Trophoblast cell (in vitro differentiated cells and primary cell): ENCODE results near the gene BRD3.

Experiments used
- DNase-seq, 2 donors: peaks; one replicate each; pipeline ENCODE4 v3.0.0-alpha.2; 2016
- H2AFZ ChIP-seq: 2 replicates; pipeline ENCODE4 v1.6.1; 2013; ENCODE audit warnings: low read length, moderate library complexity, mild to moderate bottlenecking; ENCODE audit not compliant: insufficient read depth, poor library complexity
- H2AK5ac ChIP-seq: 2 replicates; pipeline ENCODE4 v1.6.1; 2013; ENCODE audit warnings: mild to moderate bottlenecking, low read length
- H2BK120ac ChIP-seq: 2 replicates; pipeline ENCODE4 v1.6.1; 2013; ENCODE audit warnings: low read length, mild to moderate bottlenecking, moderate library complexity; ENCODE audit not compliant: insufficient read depth, poor library complexity
- H2BK12ac ChIP-seq: 2 replicates; pipeline ENCODE4 v1.6.1; 2013; ENCODE audit warnings: mild to moderate bottlenecking, low read length, moderate library complexity
- H2BK5ac ChIP-seq: 2 replicates; pipeline ENCODE4 v1.6.1; 2013; ENCODE audit warnings: low read length, low read depth, moderate library complexity, mild to moderate bottlenecking; ENCODE audit not compliant: poor library complexity
- H3K14ac ChIP-seq: 2 replicates; pipeline ENCODE4 v1.6.1; 2013; ENCODE audit warnings: mild to moderate bottlenecking, low read length
- H3K18ac ChIP-seq: 2 replicates; pipeline ENCODE4 v1.6.1; 2013; ENCODE audit warnings: mild to moderate bottlenecking, low read length
- H3K23ac ChIP-seq: 2 replicates; pipeline ENCODE4 v1.6.1; 2013; ENCODE audit warnings: low read length
- H3K27ac ChIP-seq: 2 replicates; pipeline ENCODE4 v1.5.1; 2013; ENCODE audit warnings: low read depth, mild to moderate bottlenecking, inconsistent platforms, low read length, moderate library complexity
- H3K27me3 ChIP-seq: 2 replicates; pipeline ENCODE4 v1.6.1; 2013; ENCODE audit warnings: inconsistent platforms, mild to moderate bottlenecking, low read length, moderate library complexity; ENCODE audit not compliant: insufficient read depth
- H3K36me3 ChIP-seq, 2 experiments: 1 replicate in 1 of 2; 2 replicates in 1 of 2; pipeline ENCODE4 v1.6.1; 2013; ENCODE audit warnings: low read length in 2 of 2, mild to moderate bottlenecking in 2 of 2, moderate library complexity in 1 of 2; ENCODE audit not compliant: insufficient read depth in 2 of 2, control insufficient read depth in 1 of 2
- H3K4ac ChIP-seq: 2 replicates; pipeline ENCODE4 v1.6.1; 2013; ENCODE audit warnings: low read depth, mild to moderate bottlenecking, low read length, moderate library complexity
- H3K4me1 ChIP-seq, 2 experiments: 1 replicate in 1 of 2; 2 replicates in 1 of 2; pipeline ENCODE4 v1.6.1; 2013; ENCODE audit warnings: low read length in 2 of 2, mild to moderate bottlenecking in 2 of 2, moderate library complexity in 1 of 2; ENCODE audit not compliant: insufficient read depth in 2 of 2, control insufficient read depth in 1 of 2
- H3K4me2 ChIP-seq: 2 replicates; pipeline ENCODE4 v1.6.1; 2013; ENCODE audit warnings: inconsistent platforms, mild to moderate bottlenecking, low read length, moderate library complexity
- H3K4me3 ChIP-seq: 2 replicates; pipeline ENCODE4 v1.5.1; 2013; ENCODE audit warnings: mild to moderate bottlenecking, low read depth, low read length, inconsistent platforms
- H3K79me1 ChIP-seq: one replicate; pipeline ENCODE4 v1.6.1; 2013; ENCODE audit warnings: low read length
- H3K79me2 ChIP-seq: 2 replicates; pipeline ENCODE4 v1.6.1; 2013; ENCODE audit warnings: low read length, mild to moderate bottlenecking; ENCODE audit not compliant: control insufficient read depth, insufficient read depth, poor library complexity
- H3K9ac ChIP-seq: 2 replicates; pipeline ENCODE4 v1.6.1; 2013; ENCODE audit warnings: mild to moderate bottlenecking, low read length
- H3K9me3 ChIP-seq: 2 replicates; pipeline ENCODE4 v1.6.1; 2013; ENCODE audit warnings: low read depth, mild to moderate bottlenecking, control low read depth, inconsistent platforms, low read length; ENCODE audit not compliant: insufficient read depth
- H4K12ac ChIP-seq: 2 replicates; pipeline ENCODE4 v1.6.1; 2013; ENCODE audit warnings: low read depth, mild to moderate bottlenecking, low read length, moderate library complexity
- H4K8ac ChIP-seq: 2 replicates; pipeline ENCODE4 v1.6.1; 2013; ENCODE audit warnings: low read depth, mild to moderate bottlenecking, low read length, moderate library complexity
- H4K91ac ChIP-seq: one replicate; pipeline ENCODE4 v1.6.1; 2013; ENCODE audit warnings: low read depth, mild to moderate bottlenecking, low read length, moderate library complexity
- WGBS: extraction: QIAGEN DNeasy Blood & Tissue Kit; methylation state at CpG from one replicate; pipeline ENCODE4 v1.1.7; 2013; ENCODE audit warnings: missing lambda C conversion rate; ENCODE audit not compliant: insufficient read length, insufficient coverage; ENCODE audit errors: extremely low coverage; 5-methylcytosine and 5-hydroxymethylcytosine counted together

BRD3 gene

DNA sequence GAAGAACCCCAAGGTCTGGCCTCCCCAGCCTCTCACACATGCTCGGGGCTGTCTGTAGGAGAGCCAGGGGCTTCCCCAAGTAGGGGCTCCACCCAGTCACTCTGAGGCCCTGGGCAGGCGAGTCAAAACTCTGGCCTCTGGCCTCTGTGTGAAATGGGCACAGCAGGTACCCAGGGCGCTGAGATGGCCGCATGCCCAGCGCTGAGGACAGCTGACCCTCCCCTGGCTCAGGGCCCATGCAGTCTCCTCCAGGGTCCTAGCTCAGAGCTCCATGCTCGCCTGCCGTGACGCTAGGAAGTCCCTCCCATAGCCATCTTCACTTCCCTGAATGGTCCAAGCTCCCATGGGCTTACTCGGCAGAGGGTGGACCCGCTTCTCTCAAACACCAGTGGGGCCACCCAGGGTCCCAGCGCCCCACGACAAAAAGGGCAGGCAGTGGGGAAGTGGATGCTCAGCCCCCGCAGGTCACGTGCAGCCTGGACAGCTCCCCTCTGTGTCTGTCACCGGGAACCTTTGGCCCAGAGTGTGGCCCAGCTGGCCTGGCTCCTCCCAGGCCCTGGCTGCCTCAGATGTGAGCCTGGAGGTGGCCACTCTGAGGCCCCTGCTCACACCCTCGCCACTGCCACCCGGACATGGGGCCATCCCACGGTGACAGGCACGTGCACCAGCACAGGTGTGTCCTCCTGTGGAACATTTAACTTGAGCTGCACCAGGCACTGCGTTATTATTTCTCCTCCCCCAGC is 63.5 kb downstream of the BRD3 start:
- no peaks in the 10 kb centered on the region for H3K79me1 ChIP-seq
- no peak overlapping the region for H2BK5ac ChIP-seq
- no peak overlapping the region for H3K4ac ChIP-seq
- no peak overlapping the region for H3K9ac ChIP-seq
- no peaks in the 10 kb centered on the region for H3K79me2 ChIP-seq
- no CpG with 5 or more reads among the region's 20 CpGs for WGBS
- no peak overlapping the region for H2AFZ ChIP-seq
- no peak overlapping the region for H3K4me2 ChIP-seq
- H4K91ac ChIP-seq: no peak overlapping the region
- H3K23ac ChIP-seq: no peak overlapping the region
- H4K12ac ChIP-seq: no peak overlapping the region
- no peak overlapping the region for H3K14ac ChIP-seq
- H4K8ac ChIP-seq: no peak overlapping the region
- no peak overlapping the region for H3K18ac ChIP-seq
- no peaks in the 10 kb centered on the region for H3K27me3 ChIP-seq
- H3K27ac ChIP-seq: no peak overlapping the region
- H3K36me3 ChIP-seq: no peaks in the 10 kb centered on the region
- no peaks in the 10 kb centered on the region for H3K4me1 ChIP-seq
- H2BK12ac ChIP-seq: no peak overlapping the region
- no peak overlapping the region for H2BK120ac ChIP-seq
- H3K4me3 ChIP-seq: no peak overlapping the region
- H3K9me3 ChIP-seq: peaks cover 3% of the 10 kb centered on the region
- no peak for DNase-seq
- no peak overlapping the region for H2AK5ac ChIP-seq

- H2BK5ac ChIP-seq: no peak overlapping the region
- no peaks in the 10 kb centered on the region for H3K36me3 ChIP-seq
- H4K8ac ChIP-seq: no peak overlapping the region
- H3K4ac ChIP-seq: no peak overlapping the region
- no peaks in the 10 kb centered on the region for H3K4me1 ChIP-seq
- H2BK12ac ChIP-seq: no peak overlapping the region
- H3K79me1 ChIP-seq: no peaks in the 10 kb centered on the region
- no peak overlapping the region for H3K4me2 ChIP-seq
- no peak overlapping the region for H2AFZ ChIP-seq
- H3K27me3 ChIP-seq: no peaks in the 10 kb centered on the region
- no peaks in the 10 kb centered on the region for H3K79me2 ChIP-seq
- no peak overlapping the region for H2AK5ac ChIP-seq
- WGBS: 83% methylated on average over 2 of the region's 2 CpGs
- H4K12ac ChIP-seq: no peak overlapping the region
- no peak overlapping the region for H3K18ac ChIP-seq
- H3K14ac ChIP-seq: no peak overlapping the region
- DNase-seq: no peak
- H3K23ac ChIP-seq: no peak overlapping the region
- H3K9me3 ChIP-seq: peaks cover 3% of the 10 kb centered on the region
- H3K9ac ChIP-seq: no peak overlapping the region
- no peak overlapping the region for H3K27ac ChIP-seq
- no peak overlapping the region for H4K91ac ChIP-seq
- no peak overlapping the region for H3K4me3 ChIP-seq
- no peak overlapping the region for H2BK120ac ChIP-seq
These were observed 64.6 kb downstream of the BRD3 start for GRCh38 chr9:134003237-134003636.

GRCh38 chr9:134002796-134003195 is 65.0 kb downstream of the BRD3 start:
- Histone ChIP-seq H3K4me1 (no peaks in the 10 kb centered on the region), H3K18ac (no peak overlapping the region), H3K79me1 (no peaks in the 10 kb centered on the region), H3K14ac (no peak overlapping the region), H2BK120ac (no peak overlapping the region), H4K91ac (no peak overlapping the region), H2BK5ac (no peak overlapping the region), H3K9ac (no peak overlapping the region), H3K9me3 (peaks cover 3% of the 10 kb centered on the region), H2BK12ac (no peak overlapping the region), H3K27me3 (no peaks in the 10 kb centered on the region), H3K4me2 (no peak overlapping the region), H3K4me3 (no peak overlapping the region), H3K79me2 (no peaks in the 10 kb centered on the region), H3K36me3 (no peaks in the 10 kb centered on the region), H2AFZ (no peak overlapping the region), H4K8ac (no peak overlapping the region), H3K27ac (no peak overlapping the region), H3K4ac (no peak overlapping the region), H2AK5ac (no peak overlapping the region), H4K12ac (no peak overlapping the region), H3K23ac (no peak overlapping the region)
- no peak for DNase-seq
- no CpG with 5 or more reads among the region's 2 CpGs for WGBS

DNA sequence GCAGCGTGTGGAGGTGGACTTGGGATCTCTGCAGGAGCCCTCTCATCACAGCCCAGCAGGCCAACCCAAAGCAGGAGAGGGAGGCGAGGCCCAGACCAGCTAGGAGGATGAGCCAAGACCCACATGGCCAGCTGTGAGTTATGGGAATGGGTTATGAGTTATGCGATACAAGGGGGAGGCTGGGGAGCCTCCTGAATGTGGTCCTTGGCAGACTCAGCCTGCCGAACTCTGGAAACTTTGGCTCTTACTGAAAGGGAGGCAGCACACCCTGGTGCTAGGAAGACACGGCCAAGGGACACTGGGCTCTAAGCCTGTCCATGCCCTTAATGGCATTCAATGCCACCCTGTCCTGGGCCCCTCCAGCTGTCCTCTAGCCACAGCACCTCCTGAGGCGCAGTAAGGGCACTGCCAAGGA is 68.0 kb downstream of the BRD3 start:
- Histone ChIP-seq H3K4me3 (no peak overlapping the region), H3K9me3 (peaks cover 3% of the 10 kb centered on the region), H3K18ac (no peak overlapping the region), H2BK5ac (no peak overlapping the region), H4K91ac (no peak overlapping the region), H2AFZ (no peak overlapping the region), H3K4me1 (no peaks in the 10 kb centered on the region), H3K79me2 (no peaks in the 10 kb centered on the region), H3K4me2 (no peak overlapping the region), H2BK120ac (no peak overlapping the region), H3K27ac (no peak overlapping the region), H3K4ac (no peak overlapping the region), H3K9ac (no peak overlapping the region), H3K79me1 (no peaks in the 10 kb centered on the region), H3K23ac (no peak overlapping the region), H3K27me3 (no peaks in the 10 kb centered on the region), H4K12ac (no peak overlapping the region), H2BK12ac (no peak overlapping the region), H2AK5ac (no peak overlapping the region), H4K8ac (no peak overlapping the region), H3K36me3 (no peaks in the 10 kb centered on the region), H3K14ac (no peak overlapping the region)
- no peak for DNase-seq
- no CpG with 5 or more reads among the region's 6 CpGs for WGBS
